Esophagus squamous epithelium (tissue), 5 donors: Measurements from ENCODE around the gene CD34. TPM values are rescaled to one million over a fixed set of nuclear protein-coding genes. Genes with fewer than 3 reads are reported as not detected.
"Not testable (repeated sequence)": the region's sequence is repeated elsewhere in the genome, so short reads cannot be mapped to it uniquely, and the experiment has no call there.

Experiments used
- DNase-seq: peaks from one replicate; lab custom pipeline; 2025; lab: John Stamatoyannopoulos, UW
- H3K27ac ChIP-seq, 4 donors: fragments of 200-600 bp; sonication (generic); one replicate each; pipeline ENCODE4 v1.5.1; 2016 to 2019; ENCODE audit warnings: mild to moderate bottlenecking in 1 of 4
- H3K27me3 ChIP-seq, 4 donors: fragments of 200-600 bp; sonication (generic); 1 replicate in 3 of 4; 2 replicates in 1 of 4; pipeline versions ENCODE4 v1.5.1 to v1.6.0; 2017 to 2021; ENCODE audit warnings: antibody characterized with exemption in 1 of 4
- H3K36me3 ChIP-seq, 3 donors: fragments of 200-600 bp; sonication (generic); one replicate each; pipeline ENCODE4 v1.5.1; 2016 to 2019
- H3K4me1 ChIP-seq, 3 donors: fragments of 200-600 bp; sonication (generic); one replicate each; pipeline ENCODE4 v1.5.1; 2017 to 2019
- H3K4me3 ChIP-seq, 4 donors: fragments of 200-600 bp; sonication (generic); 1 replicate in 3 of 4; 2 replicates in 1 of 4; pipeline ENCODE4 v1.5.1; 2016 to 2019; ENCODE audit warnings: mild to moderate bottlenecking in 2 of 4, moderate library complexity in 1 of 4
- H3K9me3 ChIP-seq, 3 donors: fragments of 200-600 bp; sonication (generic); one replicate each; pipeline ENCODE4 v1.5.1; 2016 to 2019
- CTCF ChIP-seq, 6 experiments: fragments of 450-650 bp in 4 of 6; fragments of 200-600 bp in 2 of 6; sonication (generic) in 2 of 6; IDR thresholded peaks; one replicate each; pipeline ENCODE4 v1.5.1; 2016 to 2019; ENCODE audit warnings: antibody characterized with exemption in 6 of 6, mild to moderate bottlenecking in 4 of 6, moderate library complexity in 4 of 6
- POLR2A ChIP-seq, 4 donors: fragments of 450-650 bp; IDR thresholded peaks; one replicate each; pipeline ENCODE4 v1.6.1; 2017; ENCODE audit warnings: antibody characterized with exemption in 4 of 4, mild to moderate bottlenecking in 4 of 4, moderate library complexity in 3 of 4
- WGBS, 2 donors: methylation state at CpG; one replicate each; pipeline ENCODE4 v1.1.5; 2018; 5-methylcytosine and 5-hydroxymethylcytosine counted together
- intact Hi-C: fragments of 100-400 bp; cut with DNase I; formaldehyde crosslinking; loops from one replicate; pipeline ENCODE4 v1.15.0; 2022
- total RNA-seq, 4 donors: library from RNA; depleted of rRNA; stranded (reverse); fragments of >200 nt; gene quantifications; one replicate each; pipeline ENCODE4 v1.1.0, GENCODE V29; 2016
- donor health status: DM: yes; HTN: yes; CAD: no.

The CD34 gene
- total RNA-seq, 4 donors from 2014 or later, result 1.3 to 32.2 (median 11.0) TPM

DNA sequence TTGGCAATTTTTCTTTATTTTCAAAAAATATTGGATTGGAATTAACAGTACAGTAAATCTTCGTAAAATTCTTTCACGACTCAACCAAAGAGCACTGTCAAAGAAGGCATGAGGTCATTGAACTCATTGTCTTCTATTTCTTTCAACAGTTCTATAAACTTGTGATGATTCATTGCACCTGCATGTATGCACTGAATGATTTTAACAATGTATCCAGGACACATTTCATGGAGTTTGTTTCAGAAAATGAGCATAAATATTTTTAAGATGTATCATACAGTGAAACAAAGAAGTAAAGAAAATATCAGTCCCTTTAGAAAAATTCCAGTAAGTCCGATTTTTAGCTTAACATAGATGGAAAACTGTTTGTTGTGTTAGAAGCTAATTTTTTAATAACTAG, 33.6 kb upstream of the CD34 start:
- no peak overlapping the region for H3K27ac ChIP-seq
- H3K4me1 ChIP-seq, result no peaks in the 10 kb centered on the region
- no peaks in the 10 kb centered on the region for H3K9me3 ChIP-seq
- intact Hi-C loops, result no loop called here
- H3K4me3 ChIP-seq, result no peak overlapping the region
- H3K27me3 ChIP-seq, result peaks cover 0 to 7% (median 0%) of the 10 kb centered on the region in 4 donors
- TF ChIP-seq POLR2A (IDR thresholded peaks at IDR 0.05) (no peak), CTCF (IDR thresholded peaks at IDR 0.05) (no peak)
- no peak for DNase-seq
- H3K36me3 ChIP-seq, result no peaks in the 10 kb centered on the region
- 40 to 41% methylated on average over 3 of the region's 3 CpGs for WGBS, 2 donors

DNA sequence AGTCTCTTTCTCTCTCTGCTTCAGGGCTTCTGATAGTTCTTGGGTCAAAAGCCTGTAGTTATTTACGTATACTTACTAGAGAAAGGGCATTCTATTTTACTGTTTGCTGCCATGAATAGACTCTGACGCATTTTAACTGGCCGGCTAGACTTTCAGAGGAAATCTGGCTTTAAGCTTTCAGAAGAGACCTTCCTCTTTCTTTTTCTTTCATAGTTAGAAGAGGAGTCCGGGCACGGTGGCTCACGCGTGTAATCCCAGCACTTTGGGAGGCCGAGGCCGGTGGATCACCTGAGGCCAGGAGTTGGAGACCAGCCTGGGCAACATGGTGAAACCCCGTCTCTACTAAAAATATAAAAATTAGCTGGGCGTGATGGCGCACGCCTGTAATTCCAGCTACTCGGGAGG, 31.4 kb upstream of the CD34 start:
- H3K9me3 ChIP-seq, H3K4me3 ChIP-seq, H3K4me1 ChIP-seq, DNase-seq, H3K27me3 ChIP-seq, intact Hi-C loops, H3K36me3 ChIP-seq: not testable (repeated sequence)
- 59 to 67% methylated on average over 10 to 13 of the region's 14 CpGs for WGBS, 2 donors
- H3K27ac ChIP-seq, result peak overlapping the region in 3 of 4 donors; percentile 51 to 68 (median 64)

GRCh38 chr1:207941665-207942064, 30.7 kb upstream of the CD34 start:
- H3K9me3 ChIP-seq, result no peaks in the 10 kb centered on the region
- WGBS, 2 donors, result 22 to 39% methylated on average over 7 of the region's 7 CpGs
- no peaks in the 10 kb centered on the region for H3K36me3 ChIP-seq
- intact Hi-C loops, result no loop called here
- DNase-seq, result no peak
- H3K27me3 ChIP-seq, result peaks cover 0 to 7% (median 0%) of the 10 kb centered on the region in 4 donors
- H3K4me3 ChIP-seq, result peak overlapping the region in 1 of 4 donors; percentile 7
- TF ChIP-seq POLR2A (IDR thresholded peaks at IDR 0.05) (no peak), CTCF (IDR thresholded peaks at IDR 0.05) (no peak)
- H3K27ac ChIP-seq, result peak overlapping the region in 3 of 4 donors; percentile 51 to 68 (median 56)
- no peaks in the 10 kb centered on the region for H3K4me1 ChIP-seq

GRCh38 chr1:207938016-207938415, 27.1 kb upstream of the CD34 start:
- WGBS, 2 donors, result 54 to 78% methylated on average over 1 to 2 of the region's 10 CpGs

DNA sequence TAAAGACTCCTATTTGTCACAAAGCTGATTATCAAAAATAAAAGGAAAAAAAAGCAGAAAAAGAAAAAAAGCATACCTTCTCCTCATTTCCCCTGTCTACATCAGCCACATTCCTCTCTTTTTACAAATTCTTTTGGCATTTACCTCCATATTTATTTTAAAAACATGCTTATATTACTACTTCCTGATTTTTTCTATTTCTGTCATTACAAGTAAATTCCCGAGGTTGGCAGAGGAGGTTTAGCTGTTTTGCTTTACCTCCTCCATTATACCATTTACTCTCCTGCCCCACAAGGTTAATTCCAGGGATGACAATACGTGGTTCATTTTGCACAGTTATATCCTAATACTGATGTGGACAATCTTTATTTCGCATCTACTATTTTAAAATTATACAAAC, 26.3 kb upstream of the CD34 start:
- intact Hi-C loops, result no loop called here
- no peaks in the 10 kb centered on the region for H3K36me3 ChIP-seq
- H3K4me1 ChIP-seq, result no peaks in the 10 kb centered on the region
- no peak overlapping the region for H3K27ac ChIP-seq
- peaks cover 0 to 4% (median 0%) of the 10 kb centered on the region in 4 donors for H3K27me3 ChIP-seq
- 64 to 73% methylated on average over 3 of the region's 3 CpGs for WGBS, 2 donors
- H3K9me3 ChIP-seq, result no peaks in the 10 kb centered on the region
- no peak for TF ChIP-seq CTCF (IDR thresholded peaks at IDR 0.05)
- no peak for TF ChIP-seq POLR2A (IDR thresholded peaks at IDR 0.05)
- H3K4me3 ChIP-seq, result no peak overlapping the region
- DNase-seq, result no peak

More at GRCh38 chr1:207938016-207938415, 27.1 kb upstream of the CD34 start:
- Histone ChIP-seq H3K36me3 (no peaks in the 10 kb centered on the region), H3K4me3 (no peak overlapping the region), H3K27me3 (peaks cover 0 to 7% (median 0%) of the 10 kb centered on the region in 4 donors), H3K9me3 (no peaks in the 10 kb centered on the region), H3K27ac (no peak overlapping the region), H3K4me1 (no peaks in the 10 kb centered on the region)
- no peak for TF ChIP-seq POLR2A (IDR thresholded peaks at IDR 0.05)
- TF ChIP-seq CTCF (IDR thresholded peaks at IDR 0.05), result no peak
- intact Hi-C loops, result no loop called here
- no peak for DNase-seq

- intact Hi-C loops, result no loop called here
- Histone ChIP-seq H3K4me1 (no peaks in the 10 kb centered on the region), H3K27me3 (no peaks in the 10 kb centered on the region), H3K27ac (no peak overlapping the region), H3K4me3 (no peak overlapping the region), H3K36me3 (no peaks in the 10 kb centered on the region), H3K9me3 (no peaks in the 10 kb centered on the region)
- TF ChIP-seq POLR2A (IDR thresholded peaks at IDR 0.05) (no peak), CTCF (IDR thresholded peaks at IDR 0.05) (no peak)
- no peak for DNase-seq
- WGBS, 2 donors, result 78 to 91% methylated on average over 1 of the region's 1 CpG
Observed at GRCh38 chr1:207935166-207935583, 24.2 kb upstream of the CD34 start.
